ENCODE results near the gene B3GNT8.

Gene B3GNT8

DNA sequence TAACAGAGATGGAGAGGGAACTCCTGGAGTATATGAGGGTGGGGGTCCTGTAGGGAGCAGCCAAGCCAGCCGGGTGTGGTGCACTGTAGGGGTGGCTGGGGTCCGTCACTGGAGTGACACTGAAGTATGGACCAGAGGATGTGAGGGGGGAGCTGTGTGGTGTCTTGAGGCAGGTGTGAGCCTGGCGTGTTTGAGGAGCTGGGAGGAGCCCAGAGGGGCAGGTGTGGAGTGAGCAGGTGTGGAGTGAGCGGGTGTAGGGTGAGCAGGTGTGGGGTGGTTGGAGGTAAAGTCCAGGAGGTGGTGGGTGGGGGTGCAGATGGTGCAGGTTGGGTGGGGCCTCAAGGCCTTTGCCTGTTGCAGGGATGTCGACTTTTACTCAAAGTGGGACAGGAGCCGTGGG, 5.9 kb downstream of the B3GNT8 start:
- FAIRE-seq (no peak), DNase-seq (ENCODE audit: insufficient read length, low spot score) (no peak)
- TF ChIP-seq, protein P1, sequence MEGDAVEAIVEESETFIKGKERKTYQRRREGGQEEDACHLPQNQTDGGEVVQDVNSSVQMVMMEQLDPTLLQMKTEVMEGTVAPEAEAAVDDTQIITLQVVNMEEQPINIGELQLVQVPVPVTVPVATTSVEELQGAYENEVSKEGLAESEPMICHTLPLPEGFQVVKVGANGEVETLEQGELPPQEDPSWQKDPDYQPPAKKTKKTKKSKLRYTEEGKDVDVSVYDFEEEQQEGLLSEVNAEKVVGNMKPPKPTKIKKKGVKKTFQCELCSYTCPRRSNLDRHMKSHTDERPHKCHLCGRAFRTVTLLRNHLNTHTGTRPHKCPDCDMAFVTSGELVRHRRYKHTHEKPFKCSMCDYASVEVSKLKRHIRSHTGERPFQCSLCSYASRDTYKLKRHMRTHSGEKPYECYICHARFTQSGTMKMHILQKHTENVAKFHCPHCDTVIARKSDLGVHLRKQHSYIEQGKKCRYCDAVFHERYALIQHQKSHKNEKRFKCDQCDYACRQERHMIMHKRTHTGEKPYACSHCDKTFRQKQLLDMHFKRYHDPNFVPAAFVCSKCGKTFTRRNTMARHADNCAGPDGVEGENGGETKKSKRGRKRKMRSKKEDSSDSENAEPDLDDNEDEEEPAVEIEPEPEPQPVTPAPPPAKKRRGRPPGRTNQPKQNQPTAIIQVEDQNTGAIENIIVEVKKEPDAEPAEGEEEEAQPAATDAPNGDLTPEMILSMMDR (IDR thresholded peaks at IDR 0.05; ENCODE audit: insufficient read depth, missing control alignments) = no peak

DNA sequence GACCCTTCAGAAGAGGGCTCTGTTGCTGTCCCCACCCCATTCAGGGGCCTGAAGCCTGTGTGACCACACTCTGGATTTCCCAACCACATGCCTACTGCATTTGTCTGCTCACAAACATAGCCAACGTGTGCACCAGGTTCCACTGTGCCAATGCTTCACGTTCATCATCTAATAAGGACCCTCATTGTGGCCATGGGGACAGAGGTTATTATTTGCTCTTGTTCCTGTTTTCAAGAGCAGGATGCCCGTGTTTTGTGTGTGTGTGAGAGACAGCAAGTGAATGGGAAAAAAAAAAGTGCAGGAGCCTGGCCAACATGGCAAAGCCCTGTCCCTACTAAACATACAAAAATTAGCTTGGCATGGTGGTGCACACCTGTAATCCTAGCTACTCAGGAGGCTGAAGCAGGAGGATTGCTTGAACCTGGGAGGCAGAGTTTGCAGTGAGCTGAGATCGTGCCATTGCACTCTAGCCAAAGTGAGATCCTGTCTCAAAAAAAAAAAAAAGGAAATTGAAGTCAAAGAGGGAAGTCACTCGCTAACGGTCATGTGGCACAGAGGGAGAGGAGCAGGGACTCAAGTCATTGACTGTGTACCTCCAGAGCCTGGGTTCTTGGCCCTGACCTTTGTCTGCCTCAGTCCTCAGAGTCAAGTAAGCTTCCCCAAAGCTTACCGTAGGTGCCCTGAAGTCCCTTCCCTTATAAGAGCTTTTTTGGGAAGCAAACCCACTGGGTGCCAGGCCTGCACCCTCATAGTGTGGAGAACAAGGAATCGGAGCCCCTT, 6.9 kb downstream of the B3GNT8 start:
- TF ChIP-seq, protein P1 (IDR thresholded peaks at IDR 0.05; ENCODE audit: insufficient read depth, missing control alignments) = no peak

DNA sequence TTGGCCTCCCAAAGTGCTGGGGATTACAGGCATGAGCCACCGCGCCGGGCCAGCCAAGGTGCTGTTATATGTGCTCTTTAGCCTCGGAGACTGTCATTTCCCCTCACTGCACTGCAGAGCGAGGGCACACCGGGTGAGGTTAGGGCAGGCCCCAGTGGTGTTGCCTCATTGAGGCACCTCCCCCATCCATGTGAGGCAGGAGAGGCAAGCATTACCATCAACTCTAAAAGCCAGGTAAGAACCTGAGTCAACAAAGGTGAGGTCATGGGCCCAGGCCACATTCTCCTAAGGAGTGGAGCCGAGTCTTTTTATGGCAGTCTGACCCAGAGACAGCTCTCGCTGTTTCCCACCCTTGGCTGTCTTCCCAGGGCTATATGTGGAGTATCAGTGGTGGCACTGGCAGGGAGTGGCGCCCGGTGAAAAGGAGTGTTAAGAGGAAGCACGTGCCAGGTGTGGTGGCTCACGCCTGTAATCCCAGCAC, 10.9 kb downstream of the B3GNT8 start:
- DNase-seq (ENCODE audit: insufficient read length, low spot score) = no peak
- no peak for FAIRE-seq
- TF ChIP-seq, protein P1 (IDR thresholded peaks at IDR 0.05; ENCODE audit: insufficient read depth, missing control alignments) = no peak

More for the DNA sequence above, 6.9 kb downstream of the B3GNT8 start:
- no peak for FAIRE-seq
- no peak for DNase-seq (ENCODE audit: insufficient read length, low spot score)

DNA sequence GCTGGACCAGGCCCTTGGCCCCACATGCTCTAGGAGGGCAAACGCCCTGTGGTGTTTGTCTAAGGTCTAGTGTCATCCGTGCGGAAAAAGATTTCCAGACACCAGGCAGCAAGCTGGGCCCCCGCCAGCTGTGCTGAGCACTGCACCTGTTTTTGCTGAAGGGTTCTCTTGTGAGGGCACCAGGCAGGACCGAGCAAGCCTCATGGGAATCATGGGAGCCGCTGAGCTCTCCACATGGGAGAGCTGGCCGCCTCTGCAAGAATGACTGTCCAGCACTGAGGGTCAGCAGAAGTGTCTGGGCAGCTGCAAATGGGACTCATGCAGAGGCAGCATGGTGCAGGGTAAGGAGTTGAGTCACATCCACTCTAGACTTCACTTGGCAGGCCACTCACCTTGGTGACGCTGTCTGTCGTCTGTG, 12.0 kb downstream of the B3GNT8 start:
- DNase-seq (ENCODE audit: insufficient read length, low spot score) = no peak
- TF ChIP-seq, protein P1 (IDR thresholded peaks at IDR 0.05; ENCODE audit: insufficient read depth, missing control alignments) = no peak
- FAIRE-seq = no peak

DNA sequence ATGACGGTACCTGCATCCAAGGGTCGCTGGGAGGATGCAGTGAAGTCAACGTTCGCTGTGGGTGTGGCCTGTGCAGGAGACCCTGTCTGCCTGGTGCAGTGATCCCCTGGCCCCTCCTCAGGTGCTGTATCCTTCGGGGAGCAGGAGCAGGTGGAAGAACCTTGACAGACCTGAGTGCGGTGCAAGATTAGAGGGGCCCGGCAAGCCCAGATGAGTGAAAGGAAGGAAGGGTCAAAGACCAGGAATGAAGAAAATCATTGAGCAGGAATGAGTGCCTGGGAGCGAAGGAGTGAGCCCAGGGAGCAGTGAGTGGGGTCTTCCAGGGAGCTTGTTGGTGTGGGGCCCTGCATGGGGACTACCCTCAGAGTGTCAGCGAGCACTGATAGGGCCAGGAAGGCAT, 12.7 kb downstream of the B3GNT8 start:
- no peak for DNase-seq (ENCODE audit: insufficient read length, low spot score)
- TF ChIP-seq, protein P1 (IDR thresholded peaks at IDR 0.05; ENCODE audit: insufficient read depth, missing control alignments) = no peak
- FAIRE-seq = no peak

DNA sequence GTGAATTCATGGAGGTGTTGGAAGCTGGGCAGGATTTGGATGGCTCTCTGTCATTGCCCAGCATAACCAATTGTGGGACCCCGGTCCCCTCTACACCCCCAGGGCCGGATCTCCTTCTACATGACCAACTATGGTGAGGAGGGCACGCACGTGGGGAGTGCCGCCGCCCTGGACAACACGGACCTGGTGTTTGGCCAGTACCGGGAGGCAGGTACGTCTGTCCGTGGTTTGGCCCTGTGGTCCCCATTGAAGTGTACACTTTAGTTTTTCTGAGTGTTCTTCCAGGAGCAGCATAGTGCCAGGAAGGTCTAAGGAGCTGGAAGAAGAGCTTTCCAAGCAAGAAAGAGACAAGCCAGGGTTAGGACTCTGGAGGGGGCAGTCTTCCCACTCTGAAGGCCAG, 13.2 kb downstream of the B3GNT8 start:
- FAIRE-seq (no peak), DNase-seq (ENCODE audit: insufficient read length, low spot score) (no peak)
- TF ChIP-seq, protein P1 (IDR thresholded peaks at IDR 0.05; ENCODE audit: insufficient read depth, missing control alignments) = no peak

DNA sequence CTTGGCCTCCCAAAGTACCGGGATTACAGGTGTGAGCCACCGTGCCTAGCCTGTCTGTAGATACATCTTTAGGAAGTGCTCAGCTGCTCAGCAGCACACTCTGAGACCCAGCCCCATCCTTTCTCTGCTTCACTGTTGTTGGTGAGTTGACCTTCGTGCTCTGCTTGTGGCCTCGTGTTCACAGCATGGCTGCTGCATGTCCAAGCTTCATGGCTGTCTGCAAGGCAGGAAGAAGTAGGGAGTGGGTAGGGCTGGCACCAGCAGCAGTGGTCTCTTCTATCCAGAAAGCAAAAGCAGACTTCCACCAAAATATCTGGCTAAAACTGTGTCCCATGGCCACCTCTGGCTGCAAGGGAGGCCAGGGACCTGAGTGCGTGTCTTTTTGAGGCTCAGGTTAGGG, 14.2 kb downstream of the B3GNT8 start:
- TF ChIP-seq, protein P1 (IDR thresholded peaks at IDR 0.05; ENCODE audit: insufficient read depth, missing control alignments) = no peak
- no peak for FAIRE-seq
- no peak for DNase-seq (ENCODE audit: insufficient read length, low spot score)

Data from D721Med (cell line).